Esophagus squamous epithelium (tissue), 4 donors: ENCODE measurements around the gene MOB2.

ENCODE experiments used
- POLR2A ChIP-seq, 4 donors: fragments of 450-650 bp; IDR thresholded peaks; one replicate each; pipeline ENCODE4 v1.6.1; 2017; ENCODE audit warnings: antibody characterized with exemption in 4 of 4, mild to moderate bottlenecking in 4 of 4, moderate library complexity in 3 of 4
- TF ChIP-seq, protein P1 (sequence below), 6 experiments: fragments of 450-650 bp in 4 of 6; fragments of 200-600 bp in 2 of 6; sonication (generic) in 2 of 6; IDR thresholded peaks; one replicate each; pipeline ENCODE4 v1.5.1; 2016 to 2019; ENCODE audit warnings: antibody characterized with exemption in 6 of 6, mild to moderate bottlenecking in 4 of 6, moderate library complexity in 4 of 6

DNA sequence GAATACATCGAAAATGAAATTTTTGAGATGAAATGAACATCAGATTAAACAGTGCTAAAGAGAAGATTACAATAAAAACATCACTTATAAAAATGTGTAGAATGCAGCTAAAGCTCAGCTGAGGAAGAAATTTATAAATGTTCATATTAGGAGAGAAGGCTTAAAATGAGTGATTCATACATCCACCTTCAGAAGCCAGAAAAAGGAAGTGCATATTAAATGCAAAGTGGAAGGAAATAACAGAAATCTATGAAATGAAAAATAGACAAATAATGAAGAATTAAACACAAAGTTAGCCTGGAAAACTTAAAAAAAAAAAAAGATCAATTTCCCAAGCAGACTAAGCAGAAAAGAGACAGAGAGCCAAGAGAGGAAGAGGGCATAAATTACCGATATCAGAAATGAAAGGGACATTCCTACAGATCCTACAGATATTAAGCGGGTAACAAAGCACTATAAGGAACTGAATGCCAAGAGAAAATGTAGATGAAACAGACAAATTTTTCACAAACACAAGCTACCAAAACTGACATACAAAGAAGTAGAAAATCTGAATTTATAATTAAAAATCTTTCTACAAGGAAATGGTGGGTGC, 7.2 kb upstream of the MOB2 start:
- TF ChIP-seq, protein P1, sequence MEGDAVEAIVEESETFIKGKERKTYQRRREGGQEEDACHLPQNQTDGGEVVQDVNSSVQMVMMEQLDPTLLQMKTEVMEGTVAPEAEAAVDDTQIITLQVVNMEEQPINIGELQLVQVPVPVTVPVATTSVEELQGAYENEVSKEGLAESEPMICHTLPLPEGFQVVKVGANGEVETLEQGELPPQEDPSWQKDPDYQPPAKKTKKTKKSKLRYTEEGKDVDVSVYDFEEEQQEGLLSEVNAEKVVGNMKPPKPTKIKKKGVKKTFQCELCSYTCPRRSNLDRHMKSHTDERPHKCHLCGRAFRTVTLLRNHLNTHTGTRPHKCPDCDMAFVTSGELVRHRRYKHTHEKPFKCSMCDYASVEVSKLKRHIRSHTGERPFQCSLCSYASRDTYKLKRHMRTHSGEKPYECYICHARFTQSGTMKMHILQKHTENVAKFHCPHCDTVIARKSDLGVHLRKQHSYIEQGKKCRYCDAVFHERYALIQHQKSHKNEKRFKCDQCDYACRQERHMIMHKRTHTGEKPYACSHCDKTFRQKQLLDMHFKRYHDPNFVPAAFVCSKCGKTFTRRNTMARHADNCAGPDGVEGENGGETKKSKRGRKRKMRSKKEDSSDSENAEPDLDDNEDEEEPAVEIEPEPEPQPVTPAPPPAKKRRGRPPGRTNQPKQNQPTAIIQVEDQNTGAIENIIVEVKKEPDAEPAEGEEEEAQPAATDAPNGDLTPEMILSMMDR (IDR thresholded peaks at IDR 0.05) = no peak
- TF ChIP-seq POLR2A (IDR thresholded peaks at IDR 0.05) = no peak
